ENCODE measurements around the gene TMTC4.

- TF ChIP-seq RAD21 (IDR thresholded peaks at IDR 0.05; ENCODE audit: low read length) (no peak), CTCF (conservative IDR thresholded peaks at IDR 0.05; ENCODE audit: low read depth, low read length) (no peak), RFX5 (IDR thresholded peaks at IDR 0.05; ENCODE audit: low read depth, low read length) (no peak), POLR2A (IDR thresholded peaks at IDR 0.05; ENCODE audit: low read depth, low read length) (no peak), SMC3 (IDR thresholded peaks at IDR 0.05; ENCODE audit: low read depth, low read length) (no peak), MXI1 (IDR thresholded peaks at IDR 0.05; ENCODE audit: borderline replicate concordance, low read depth, low read length) (no peak), CEBPB (IDR thresholded peaks at IDR 0.05; ENCODE audit: low read depth, low read length) (no peak), CHD1 (IDR thresholded peaks at IDR 0.05; ENCODE audit: low read depth, low read length) (no peak), NFE2L2 (IDR thresholded peaks at IDR 0.05; ENCODE audit: low read depth, low read length) (no peak), MAZ (IDR thresholded peaks at IDR 0.05; ENCODE audit: borderline replicate concordance, low read depth, low read length) (no peak)
Observed at GRCh38 chr13:100657881-100658315, 16.7 kb downstream of the TMTC4 start.

Measured in IMR-90 (cell line).